DLD1 (cell line): ENCODE results near the gene MYBPC3.
"Not testable (repeated sequence)": the region's sequence is repeated elsewhere in the genome, so short reads cannot be mapped to it uniquely, and the experiment has no call there.

Source experiments
- in situ Hi-C: cut with HindIII; loops from 2 replicates; pipeline ENCODE4 v1.10.0; 2017; ENCODE audit warnings: low sequenced_read_pairs

The MYBPC3 gene

GRCh38 chr11:47327025-47327424 lies 25.5 kb downstream of the MYBPC3 start:
- in situ Hi-C loops = no loop called here

- in situ Hi-C loops = no loop called here
Measured at GRCh38 chr11:47326198-47326597, 26.3 kb downstream of the MYBPC3 start.

GRCh38 chr11:47325271-47326041 lies 27.0 kb downstream of the MYBPC3 start:
- in situ Hi-C loops = no loop called here

- in situ Hi-C loops = no loop called here
Measured at GRCh38 chr11:47324520-47324919, 28.0 kb downstream of the MYBPC3 start.

GRCh38 chr11:47318166-47318565 lies 34.3 kb downstream of the MYBPC3 start:
- in situ Hi-C loops = no loop called here

- in situ Hi-C loops = no loop called here
Measured at GRCh38 chr11:47317064-47317828, 35.3 kb downstream of the MYBPC3 start.

GRCh38 chr11:47316501-47316900 lies 36.0 kb downstream of the MYBPC3 start:
- in situ Hi-C loops = not testable (repeated sequence)

GRCh38 chr11:47314992-47315391 lies 37.5 kb downstream of the MYBPC3 start:
- in situ Hi-C loops = no loop called here

- in situ Hi-C loops = no loop called here
Measured at GRCh38 chr11:47308050-47308823, 44.3 kb downstream of the MYBPC3 start.

- in situ Hi-C loops = no loop called here
Measured at GRCh38 chr11:47306484-47306844, 46.0 kb downstream of the MYBPC3 start.

GRCh38 chr11:47305734-47306483 lies 46.6 kb downstream of the MYBPC3 start:
- in situ Hi-C loops = no loop called here

GRCh38 chr11:47302853-47303252 lies 49.6 kb downstream of the MYBPC3 start:
- in situ Hi-C loops = no loop called here

GRCh38 chr11:47299078-47299477 lies 53.4 kb downstream of the MYBPC3 start:
- in situ Hi-C loops = no loop called here

GRCh38 chr11:47296045-47296444 lies 56.5 kb downstream of the MYBPC3 start:
- in situ Hi-C loops = no loop called here

- in situ Hi-C loops = no loop called here
Measured at GRCh38 chr11:47295385-47295784, 57.1 kb downstream of the MYBPC3 start.

GRCh38 chr11:47289856-47290255 lies 62.6 kb downstream of the MYBPC3 start:
- in situ Hi-C loops = no loop called here

- in situ Hi-C loops = no loop called here
Measured at GRCh38 chr11:47288066-47288465, 64.4 kb downstream of the MYBPC3 start.

GRCh38 chr11:47285969-47286770 lies 66.3 kb downstream of the MYBPC3 start:
- in situ Hi-C loops = no loop called here

- in situ Hi-C loops = loop anchor here (5.0 kb wide), 1 partner anchor 48 kb away; no protein-coding TSS in a partner anchor
Measured at GRCh38 chr11:47284151-47284550, 68.4 kb downstream of the MYBPC3 start.

GRCh38 chr11:47282462-47282861 lies 70.0 kb downstream of the MYBPC3 start:
- in situ Hi-C loops = loop anchor here (5.0 kb wide), 1 partner anchor 50 kb away; no protein-coding TSS in a partner anchor
